ENCODE data around the gene G6PC2.

G6PC2 gene

GRCh38 chr2:168949324-168949723 lies 48.2 kb downstream of the G6PC2 start:
- FAIRE-seq = no peak

GRCh38 chr2:168951871-168952270 lies 50.8 kb downstream of the G6PC2 start:
- FAIRE-seq = no peak

- no peak for FAIRE-seq
These were observed 51.3 kb downstream of the G6PC2 start for GRCh38 chr2:168952424-168952823.

- no peak for FAIRE-seq
These were observed 53.2 kb downstream of the G6PC2 start for GRCh38 chr2:168954256-168954655.

- no peak for FAIRE-seq
These were observed 54.2 kb downstream of the G6PC2 start for GRCh38 chr2:168955321-168955720.

GRCh38 chr2:168956392-168956791 lies 55.3 kb downstream of the G6PC2 start:
- no peak for FAIRE-seq
